ENCODE measurements around the gene REV3L. TPM values are rescaled to one million over a fixed set of nuclear protein-coding genes. Genes with fewer than 3 reads are reported as not detected.

The REV3L gene
- total and polyA plus RNA-seq, 4 donors = 3.8 to 17.7 (median 11.2) TPM

DNA sequence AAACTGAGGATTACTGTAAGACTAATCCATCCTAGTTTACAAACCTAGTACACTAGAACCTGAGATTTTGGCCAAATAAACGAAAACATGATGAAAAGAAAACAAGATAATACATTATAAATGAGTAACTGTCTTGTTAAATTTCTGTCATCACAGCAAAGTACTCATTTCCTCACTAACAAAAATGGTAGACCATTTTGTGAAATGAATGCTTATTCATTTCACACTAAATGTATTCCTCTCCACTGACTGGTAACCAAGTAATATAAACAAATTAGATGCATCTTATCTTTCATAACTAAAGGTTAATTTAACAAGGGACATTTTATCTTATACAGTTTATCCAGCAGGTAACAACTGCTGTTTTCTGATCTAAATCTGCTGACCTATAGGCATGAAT, 143.7 kb downstream of the REV3L start:
- Histone ChIP-seq H3K4me1 (ENCODE audit: control insufficient read depth in 4 of 4, insufficient read depth in 4 of 4, low read length in 3 of 4) (peaks cover 0 to 3% (median 2%) of the 10 kb centered on the region in 4 donors), H3K36me3 (ENCODE audit: control insufficient read depth in 4 of 4, insufficient read depth in 3 of 4, low read depth in 1 of 4, low read length in 3 of 4) (peaks cover 0 to 17% (median 8%) of the 10 kb centered on the region in 4 donors), H3K4me3 (ENCODE audit: low read depth in 1 of 3, low read length in 3 of 3) (no peak overlapping the region), H3K9me3 (ENCODE audit: control insufficient read depth in 4 of 4, low read length in 3 of 4) (no peaks in the 10 kb centered on the region), H3K27me3 (ENCODE audit: control insufficient read depth in 4 of 4, insufficient read depth in 4 of 4, low read length in 3 of 4) (no peaks in the 10 kb centered on the region), H3K27ac (ENCODE audit: low read depth in 1 of 2, low read length in 2 of 2) (no peak overlapping the region), H3K9ac (ENCODE audit: low read depth in 1 of 2, low read length in 2 of 2) (no peak overlapping the region)
- WGBS = 79% methylated on average over 1 of the region's 1 CpG
- TF ChIP-seq YY1 (IDR thresholded peaks at IDR 0.05) = no peak
- TF ChIP-seq, protein P1, sequence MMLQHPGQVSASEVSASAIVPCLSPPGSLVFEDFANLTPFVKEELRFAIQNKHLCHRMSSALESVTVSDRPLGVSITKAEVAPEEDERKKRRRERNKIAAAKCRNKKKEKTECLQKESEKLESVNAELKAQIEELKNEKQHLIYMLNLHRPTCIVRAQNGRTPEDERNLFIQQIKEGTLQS (IDR thresholded peaks at IDR 0.05) = no peak
- TF ChIP-seq, protein P2, sequence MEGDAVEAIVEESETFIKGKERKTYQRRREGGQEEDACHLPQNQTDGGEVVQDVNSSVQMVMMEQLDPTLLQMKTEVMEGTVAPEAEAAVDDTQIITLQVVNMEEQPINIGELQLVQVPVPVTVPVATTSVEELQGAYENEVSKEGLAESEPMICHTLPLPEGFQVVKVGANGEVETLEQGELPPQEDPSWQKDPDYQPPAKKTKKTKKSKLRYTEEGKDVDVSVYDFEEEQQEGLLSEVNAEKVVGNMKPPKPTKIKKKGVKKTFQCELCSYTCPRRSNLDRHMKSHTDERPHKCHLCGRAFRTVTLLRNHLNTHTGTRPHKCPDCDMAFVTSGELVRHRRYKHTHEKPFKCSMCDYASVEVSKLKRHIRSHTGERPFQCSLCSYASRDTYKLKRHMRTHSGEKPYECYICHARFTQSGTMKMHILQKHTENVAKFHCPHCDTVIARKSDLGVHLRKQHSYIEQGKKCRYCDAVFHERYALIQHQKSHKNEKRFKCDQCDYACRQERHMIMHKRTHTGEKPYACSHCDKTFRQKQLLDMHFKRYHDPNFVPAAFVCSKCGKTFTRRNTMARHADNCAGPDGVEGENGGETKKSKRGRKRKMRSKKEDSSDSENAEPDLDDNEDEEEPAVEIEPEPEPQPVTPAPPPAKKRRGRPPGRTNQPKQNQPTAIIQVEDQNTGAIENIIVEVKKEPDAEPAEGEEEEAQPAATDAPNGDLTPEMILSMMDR (IDR thresholded peaks at IDR 0.05; ENCODE audit: low read depth, low read length, missing input control) = no peak
- DNase-seq (ENCODE audit: low spot score) = no peak

DNA sequence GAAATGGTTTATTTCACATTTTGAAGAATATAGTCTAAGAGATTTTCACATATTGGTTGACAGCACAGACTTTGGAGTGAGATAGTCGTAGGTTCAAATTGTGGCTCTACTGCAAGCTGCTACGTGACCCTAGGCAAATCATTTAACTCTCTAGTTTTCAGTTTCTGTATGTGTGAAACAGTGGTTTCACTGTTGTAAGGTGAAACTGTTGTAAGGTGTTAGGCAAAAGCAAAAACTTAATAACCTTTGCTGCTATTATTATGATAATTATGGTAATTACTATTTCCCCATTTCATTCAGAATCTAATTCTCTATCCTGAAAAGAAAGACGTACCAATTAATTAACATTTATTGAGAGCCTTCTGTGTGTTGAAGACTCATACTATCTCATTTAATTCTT, 144.2 kb downstream of the REV3L start:
- no peaks in the 10 kb centered on the region for H3K9me3 ChIP-seq (ENCODE audit: control insufficient read depth in 4 of 4, low read length in 3 of 4)
- no peak overlapping the region for H3K27ac ChIP-seq (ENCODE audit: low read depth in 1 of 2, low read length in 2 of 2)
- H3K4me3 ChIP-seq (ENCODE audit: low read depth in 1 of 3, low read length in 3 of 3) = no peak overlapping the region
- no peak overlapping the region for H3K9ac ChIP-seq (ENCODE audit: low read depth in 1 of 2, low read length in 2 of 2)
- H3K4me1 ChIP-seq (ENCODE audit: control insufficient read depth in 4 of 4, insufficient read depth in 4 of 4, low read length in 3 of 4) = peaks cover 0 to 3% (median 2%) of the 10 kb centered on the region in 4 donors
- H3K27me3 ChIP-seq (ENCODE audit: control insufficient read depth in 4 of 4, insufficient read depth in 4 of 4, low read length in 3 of 4) = no peaks in the 10 kb centered on the region
- TF ChIP-seq FOXA1 (IDR thresholded peaks at IDR 0.05) (no peak), FOXA2 (IDR thresholded peaks at IDR 0.05) (no peak), GABPA (IDR thresholded peaks at IDR 0.05 in 1 of 2, conservative IDR thresholded peaks at IDR 0.05 in 1 of 2) (no peak)
- 53% methylated on average over 3 of the region's 3 CpGs for WGBS
- H3K36me3 ChIP-seq (ENCODE audit: control insufficient read depth in 4 of 4, insufficient read depth in 3 of 4, low read depth in 1 of 4, low read length in 3 of 4) = peaks cover 0 to 13% (median 7%) of the 10 kb centered on the region in 4 donors
- DNase-seq (ENCODE audit: low spot score) = no peak

DNA sequence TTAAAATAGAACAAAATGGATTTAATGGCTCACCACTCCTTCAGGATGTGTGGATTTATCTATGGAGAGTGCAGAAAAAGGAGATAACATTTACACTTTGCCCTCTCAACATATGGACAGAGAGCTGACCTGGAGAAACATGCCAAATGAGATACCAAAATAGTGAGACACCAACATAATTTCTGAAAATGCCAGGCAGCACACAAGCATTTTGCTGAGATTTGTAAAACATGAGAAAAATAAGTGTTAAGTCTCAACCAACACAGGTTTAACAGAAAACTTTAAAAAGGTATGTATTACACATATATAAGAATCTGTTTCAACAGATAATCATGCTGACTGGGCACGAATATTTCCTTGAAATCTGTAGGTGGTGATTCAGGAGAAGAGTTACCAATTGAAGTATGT, 145.2 kb downstream of the REV3L start:
- peaks cover 0 to 3% (median 2%) of the 10 kb centered on the region in 4 donors for H3K4me1 ChIP-seq (ENCODE audit: control insufficient read depth in 4 of 4, insufficient read depth in 4 of 4, low read length in 3 of 4)
- H3K36me3 ChIP-seq (ENCODE audit: control insufficient read depth in 4 of 4, insufficient read depth in 3 of 4, low read depth in 1 of 4, low read length in 3 of 4) = peaks cover 0 to 10% (median 7%) of the 10 kb centered on the region in 4 donors
- WGBS = 46% methylated on average over 1 of the region's 1 CpG
- H3K9me3 ChIP-seq (ENCODE audit: control insufficient read depth in 4 of 4, low read length in 3 of 4) = no peaks in the 10 kb centered on the region
- H3K27me3 ChIP-seq (ENCODE audit: control insufficient read depth in 4 of 4, insufficient read depth in 4 of 4, low read length in 3 of 4) = no peaks in the 10 kb centered on the region
- H3K4me3 ChIP-seq (ENCODE audit: low read depth in 1 of 3, low read length in 3 of 3) = no peak overlapping the region
- peak overlapping the region in 1 of 2 donors; percentile 30 for H3K27ac ChIP-seq (ENCODE audit: low read depth in 1 of 2, low read length in 2 of 2)
- no peak overlapping the region for H3K9ac ChIP-seq (ENCODE audit: low read depth in 1 of 2, low read length in 2 of 2)
- TF ChIP-seq RXRA (IDR thresholded peaks at IDR 0.05) = no peak
- no peak for TF ChIP-seq YY1 (IDR thresholded peaks at IDR 0.05)
- no peak for TF ChIP-seq FOXA1 (IDR thresholded peaks at IDR 0.05)
- TF ChIP-seq GABPA (IDR thresholded peaks at IDR 0.05 in 1 of 2, conservative IDR thresholded peaks at IDR 0.05 in 1 of 2) = no peak
- TF ChIP-seq, protein P3, sequence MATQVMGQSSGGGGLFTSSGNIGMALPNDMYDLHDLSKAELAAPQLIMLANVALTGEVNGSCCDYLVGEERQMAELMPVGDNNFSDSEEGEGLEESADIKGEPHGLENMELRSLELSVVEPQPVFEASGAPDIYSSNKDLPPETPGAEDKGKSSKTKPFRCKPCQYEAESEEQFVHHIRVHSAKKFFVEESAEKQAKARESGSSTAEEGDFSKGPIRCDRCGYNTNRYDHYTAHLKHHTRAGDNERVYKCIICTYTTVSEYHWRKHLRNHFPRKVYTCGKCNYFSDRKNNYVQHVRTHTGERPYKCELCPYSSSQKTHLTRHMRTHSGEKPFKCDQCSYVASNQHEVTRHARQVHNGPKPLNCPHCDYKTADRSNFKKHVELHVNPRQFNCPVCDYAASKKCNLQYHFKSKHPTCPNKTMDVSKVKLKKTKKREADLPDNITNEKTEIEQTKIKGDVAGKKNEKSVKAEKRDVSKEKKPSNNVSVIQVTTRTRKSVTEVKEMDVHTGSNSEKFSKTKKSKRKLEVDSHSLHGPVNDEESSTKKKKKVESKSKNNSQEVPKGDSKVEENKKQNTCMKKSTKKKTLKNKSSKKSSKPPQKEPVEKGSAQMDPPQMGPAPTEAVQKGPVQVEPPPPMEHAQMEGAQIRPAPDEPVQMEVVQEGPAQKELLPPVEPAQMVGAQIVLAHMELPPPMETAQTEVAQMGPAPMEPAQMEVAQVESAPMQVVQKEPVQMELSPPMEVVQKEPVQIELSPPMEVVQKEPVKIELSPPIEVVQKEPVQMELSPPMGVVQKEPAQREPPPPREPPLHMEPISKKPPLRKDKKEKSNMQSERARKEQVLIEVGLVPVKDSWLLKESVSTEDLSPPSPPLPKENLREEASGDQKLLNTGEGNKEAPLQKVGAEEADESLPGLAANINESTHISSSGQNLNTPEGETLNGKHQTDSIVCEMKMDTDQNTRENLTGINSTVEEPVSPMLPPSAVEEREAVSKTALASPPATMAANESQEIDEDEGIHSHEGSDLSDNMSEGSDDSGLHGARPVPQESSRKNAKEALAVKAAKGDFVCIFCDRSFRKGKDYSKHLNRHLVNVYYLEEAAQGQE (IDR thresholded peaks at IDR 0.05) = no peak
- no peak for DNase-seq (ENCODE audit: low spot score)
